ENCODE data around the gene CITED4. TPM values are rescaled to one million over a fixed set of nuclear protein-coding genes. Genes with fewer than 3 reads are reported as not detected.

Gene CITED4, protein sequence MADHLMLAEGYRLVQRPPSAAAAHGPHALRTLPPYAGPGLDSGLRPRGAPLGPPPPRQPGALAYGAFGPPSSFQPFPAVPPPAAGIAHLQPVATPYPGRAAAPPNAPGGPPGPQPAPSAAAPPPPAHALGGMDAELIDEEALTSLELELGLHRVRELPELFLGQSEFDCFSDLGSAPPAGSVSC
- total RNA-seq (2022; extraction: Qiagen RNA extraction; ENCODE audit: low read depth) = 26.1 to 53.1 TPM (median 44.1 TPM) in 5 replicates

DNA sequence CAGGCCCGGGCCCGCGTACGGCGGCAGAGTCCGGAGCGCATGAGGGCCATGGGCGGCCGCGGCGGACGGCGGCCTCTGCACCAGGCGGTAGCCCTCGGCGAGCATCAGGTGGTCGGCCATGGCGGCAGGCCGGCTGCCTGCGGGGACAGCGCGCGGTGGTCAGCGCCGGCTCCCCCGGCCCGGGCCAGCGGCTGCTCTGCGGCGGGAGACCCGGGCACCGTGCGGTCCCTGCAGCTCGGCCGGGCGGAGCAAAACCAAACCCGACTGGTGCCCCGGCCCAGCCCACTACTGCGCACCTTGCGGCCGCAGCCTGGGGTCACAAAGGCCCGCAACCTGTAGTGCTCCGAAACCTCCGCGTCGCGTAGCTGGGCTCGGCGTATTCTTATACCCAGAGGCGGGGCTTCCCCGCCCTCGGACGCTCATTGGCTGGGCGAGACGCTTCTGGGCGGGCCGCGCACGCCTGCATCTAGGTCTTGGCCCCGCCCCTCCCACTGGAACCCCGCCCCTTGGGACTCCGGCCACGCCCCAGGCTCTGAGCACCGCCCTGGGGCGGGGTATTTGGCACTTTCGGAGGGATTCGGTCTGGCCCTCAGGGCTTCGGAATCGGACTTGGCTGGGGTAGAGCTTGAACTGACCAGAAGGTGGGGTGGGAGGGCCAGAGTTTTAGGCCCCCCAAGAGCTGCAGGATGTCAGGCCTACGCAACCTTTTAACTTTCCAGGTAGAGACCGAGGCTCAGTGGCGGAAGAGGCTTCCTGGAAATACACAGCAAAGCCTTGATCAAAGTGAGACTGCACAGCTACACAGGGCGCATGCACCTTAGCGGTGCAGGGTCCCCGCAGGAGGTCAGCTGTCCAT lies at the start of gene CITED4:
Gene CITED4, minus strand, starts transcription at position 356 of the 856 bp plus-strand sequence. Its CDS starts 236 bp downstream, at position 120.

Other genes with a start within 250 kb of the CITED4 start
- gene RIMS3, start 196.7 kb downstream of the CITED4 start, total RNA-seq (2022; extraction: Qiagen RNA extraction; ENCODE audit: low read depth) = 0.66 to 1.3 TPM (median 0.99 TPM) in 5 replicates
- gene NFYC, start 170.7 kb downstream of the CITED4 start, total RNA-seq (2022; extraction: Qiagen RNA extraction; ENCODE audit: low read depth) = 33.6 to 42.5 TPM (median 40.0 TPM) in 5 replicates
- gene KCNQ4, start 78.6 kb downstream of the CITED4 start, total RNA-seq (2022; extraction: Qiagen RNA extraction; ENCODE audit: low read depth) = 0.17 to 0.25 TPM (median 0.17 TPM) in 5 replicates
- gene CTPS1, start 117.3 kb upstream of the CITED4 start, total RNA-seq (2022; extraction: Qiagen RNA extraction; ENCODE audit: low read depth) = 84.9 to 114 TPM (median 93.2 TPM) in 5 replicates
- gene SLFNL1, start 159.4 kb upstream of the CITED4 start, total RNA-seq (2022; extraction: Qiagen RNA extraction; ENCODE audit: low read depth) = 0.03 to 0.07 TPM (median 0.06 TPM) in 3 of 5 replicates, not detected in the others

Data from A549 treated with DMSO at 1 μM for 4 hours (cell line).